ENCODE data around the gene SMIM44.

The SMIM44 gene

GRCh38 chr19:3468211-3468610 is 15.0 kb downstream of the SMIM44 start:
- no peak overlapping the region for H3K4me3 ChIP-seq (ENCODE audit: low read length)
- no peak for DNase-seq (ENCODE audit: low read depth)
- TF ChIP-seq CTCF (IDR thresholded peaks at IDR 0.05; ENCODE audit: insufficient read depth, low read depth, low read length, missing control alignments): no peak

DNA sequence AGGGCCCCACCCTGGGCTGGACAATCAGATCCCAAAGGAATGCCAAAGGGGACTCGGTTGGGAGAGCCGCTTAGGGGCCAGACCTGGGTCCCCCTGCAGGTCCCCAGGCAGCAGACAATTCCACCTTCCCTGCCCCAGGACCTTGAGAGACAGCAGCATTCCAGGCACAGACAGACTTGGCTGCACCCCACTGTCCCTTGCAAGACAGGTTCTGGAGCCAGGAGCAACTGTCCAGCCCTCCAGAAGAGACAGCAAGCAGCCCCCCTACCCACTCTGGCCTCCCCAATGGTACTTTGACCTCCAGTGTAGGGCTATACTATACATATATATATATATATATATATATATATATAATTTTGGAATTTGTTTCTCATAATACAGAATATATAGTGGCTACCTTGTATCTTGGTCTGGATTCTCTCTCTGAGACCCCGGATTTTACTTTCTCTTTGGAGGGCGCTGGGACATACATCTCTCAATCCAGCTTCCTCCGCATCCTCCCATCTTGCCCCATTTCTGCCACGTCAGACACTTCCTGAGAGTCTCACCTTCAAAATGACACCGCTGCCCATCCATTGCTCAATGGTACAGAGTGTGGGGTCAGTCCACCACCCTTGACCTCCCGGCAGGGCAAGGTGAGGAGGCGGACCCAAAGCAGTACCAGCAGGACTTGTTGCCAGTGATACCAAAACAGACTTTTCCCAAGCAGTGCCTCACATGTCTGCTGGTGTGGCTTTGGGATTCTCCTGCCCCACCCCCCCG is 15.6 kb downstream of the SMIM44 start:
- TF ChIP-seq CTCF (IDR thresholded peaks at IDR 0.05; ENCODE audit: insufficient read depth, low read depth, low read length, missing control alignments): no peak
- H3K4me3 ChIP-seq (ENCODE audit: low read length): no peak overlapping the region
- no peak for DNase-seq (ENCODE audit: low read depth)

DNA sequence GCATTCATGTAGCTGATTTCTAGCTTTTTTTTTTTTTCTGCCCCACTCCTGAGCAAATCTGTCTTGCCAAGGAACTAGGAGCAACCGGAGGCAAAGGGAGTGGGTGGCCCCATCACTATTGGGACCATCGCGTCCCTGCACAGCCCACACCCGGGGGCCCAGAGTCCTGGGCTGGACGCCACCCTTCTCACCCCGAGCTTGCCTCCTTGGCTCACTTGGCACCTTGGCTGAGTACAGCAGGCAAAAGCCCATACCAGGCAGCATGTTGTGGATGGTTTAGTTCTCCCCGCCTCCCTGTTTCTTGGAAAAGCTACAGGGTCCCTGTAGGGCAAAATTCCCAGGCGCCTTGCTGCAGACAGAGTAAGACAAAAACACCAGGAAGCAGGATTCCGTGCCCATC is 16.6 kb downstream of the SMIM44 start:
- DNase-seq (ENCODE audit: low read depth): no peak
- H3K4me3 ChIP-seq (ENCODE audit: low read length): no peak overlapping the region
- TF ChIP-seq CTCF (IDR thresholded peaks at IDR 0.05; ENCODE audit: insufficient read depth, low read depth, low read length, missing control alignments): no peak

DNA sequence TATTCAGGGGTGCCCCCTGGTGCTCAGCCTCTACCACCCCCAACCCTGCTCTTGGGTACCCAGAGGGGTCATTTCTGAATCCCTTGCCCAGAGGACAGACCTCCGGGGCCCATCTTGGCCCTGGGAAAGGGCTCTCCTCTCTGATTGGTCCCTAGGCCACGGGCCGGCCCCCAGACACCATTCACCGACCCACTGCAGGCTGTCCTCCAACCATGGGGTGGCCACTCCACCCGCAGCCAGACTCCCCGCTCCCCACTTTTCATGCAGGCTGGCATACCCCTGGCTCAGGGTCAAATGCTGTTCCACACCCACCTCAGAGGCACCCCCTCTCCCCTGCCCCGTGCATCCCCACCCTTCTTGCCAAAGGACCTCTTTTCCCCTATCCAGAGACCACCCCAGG is 17.7 kb downstream of the SMIM44 start:
- TF ChIP-seq CTCF (IDR thresholded peaks at IDR 0.05; ENCODE audit: insufficient read depth, low read depth, low read length, missing control alignments): no peak
- DNase-seq (ENCODE audit: low read depth): no peak
- no peak overlapping the region for H3K4me3 ChIP-seq (ENCODE audit: low read length)

DNA sequence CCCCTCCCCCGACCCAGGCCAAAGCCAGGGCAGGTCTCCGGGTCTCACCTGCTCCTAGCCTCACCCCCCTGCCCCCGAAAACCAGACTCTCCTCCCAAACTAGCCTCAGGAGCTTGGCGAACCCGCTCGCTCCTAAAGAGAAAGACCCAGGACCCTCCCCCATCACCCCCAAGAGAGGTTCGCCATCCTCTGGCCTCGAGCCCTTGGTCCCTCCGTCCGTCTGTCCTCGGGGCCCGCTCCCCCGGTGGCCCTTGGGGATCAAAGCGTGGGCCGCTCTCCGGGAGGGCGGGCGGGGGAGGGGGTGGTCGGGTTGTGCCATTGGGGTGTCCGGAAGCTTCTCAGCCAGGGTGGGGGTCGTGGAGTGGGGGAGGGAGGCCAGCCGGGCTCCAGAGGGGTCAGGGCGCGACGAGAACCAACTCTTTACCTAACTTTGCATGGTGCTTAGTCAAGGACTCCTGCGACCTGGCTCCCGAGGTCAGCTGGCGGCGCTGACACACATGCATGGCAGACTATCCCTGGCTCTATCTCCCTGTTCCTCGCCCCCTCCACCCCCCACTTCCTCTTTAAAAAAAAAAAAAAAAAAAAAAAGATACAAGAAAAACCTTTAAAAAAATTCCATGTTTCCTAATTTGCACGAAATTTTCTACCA is 18.5 kb downstream of the SMIM44 start:
- DNase-seq (ENCODE audit: low read depth): no peak
- no peak overlapping the region for H3K4me3 ChIP-seq (ENCODE audit: low read length)
- no peak for TF ChIP-seq CTCF (IDR thresholded peaks at IDR 0.05; ENCODE audit: insufficient read depth, low read depth, low read length, missing control alignments)

DNA sequence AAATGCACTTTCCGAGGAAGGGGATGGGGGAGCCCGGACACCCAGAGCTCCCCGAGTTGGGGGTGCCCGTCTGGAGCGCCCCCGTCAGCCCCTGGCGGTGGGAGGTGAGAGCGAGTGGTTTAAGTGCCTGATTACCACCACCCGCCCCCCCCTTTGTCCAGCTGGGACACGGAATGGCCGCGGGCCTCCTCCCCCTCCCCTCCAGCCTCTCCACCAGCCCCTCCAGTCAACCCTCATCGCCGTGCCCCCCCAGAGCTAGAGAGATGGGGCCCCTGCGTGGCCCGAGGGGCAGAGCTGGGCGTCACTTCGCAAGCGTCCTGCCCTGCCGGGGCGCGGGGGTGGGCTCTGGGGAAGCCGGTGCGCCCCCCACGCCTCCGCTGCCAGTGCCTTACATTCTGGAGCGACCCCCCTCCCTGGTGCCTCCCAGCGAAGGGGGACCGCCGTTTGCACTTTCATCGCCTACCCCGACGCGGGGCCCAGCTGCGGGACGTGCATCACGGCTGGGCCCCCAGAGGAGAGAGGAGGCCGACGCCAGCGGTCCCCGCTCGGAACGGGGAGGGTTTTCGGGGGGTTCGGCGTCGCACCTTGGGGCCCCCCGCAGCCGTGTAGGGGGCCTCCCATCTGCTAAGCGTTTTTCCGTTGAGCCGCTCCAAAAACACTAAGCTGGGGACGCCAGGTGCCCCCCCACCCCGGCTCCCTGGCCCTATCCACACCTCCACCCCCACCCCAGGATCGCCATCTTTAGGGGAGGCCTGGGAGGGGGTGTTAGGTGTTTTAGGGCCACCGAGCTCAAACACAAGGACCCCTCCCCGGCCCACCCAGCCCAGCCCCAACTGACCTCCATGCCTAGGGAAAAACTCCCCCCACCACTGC is 19.3 kb downstream of the SMIM44 start:
- DNase-seq (ENCODE audit: low read depth): no peak
- H3K4me3 ChIP-seq (ENCODE audit: low read length): no peak overlapping the region
- no peak for TF ChIP-seq CTCF (IDR thresholded peaks at IDR 0.05; ENCODE audit: insufficient read depth, low read depth, low read length, missing control alignments)

Data from epithelial cell of esophagus (primary cell).